Neuron (in vitro differentiated cells): ENCODE results near the gene LRRC14B.
"Not testable (repeated sequence)": the region's sequence is repeated elsewhere in the genome, so short reads cannot be mapped to it uniquely, and the experiment has no call there.

Experiments
- H2AFZ ChIP-seq: one replicate; pipeline ENCODE4 v1.6.1; 2013; ENCODE audit warnings: low read depth, mild to moderate bottlenecking, inconsistent platforms, low read length, moderate library complexity
- H3K27me3 ChIP-seq: one replicate; pipeline ENCODE4 v1.6.1; 2013; ENCODE audit warnings: low read length; ENCODE audit not compliant: insufficient read depth
- H3K36me3 ChIP-seq: one replicate; pipeline ENCODE4 v1.6.1; 2013; ENCODE audit warnings: low read length; ENCODE audit not compliant: insufficient read depth
- H3K4me1 ChIP-seq: one replicate; pipeline ENCODE4 v1.6.1; 2013; ENCODE audit warnings: low read length; ENCODE audit not compliant: insufficient read depth
- H3K4me3 ChIP-seq: 2 replicates; pipeline ENCODE4 v1.5.1; 2013; ENCODE audit warnings: mild to moderate bottlenecking, low read length, moderate library complexity
- H3K9me3 ChIP-seq: one replicate; pipeline ENCODE4 v1.6.1; 2013; ENCODE audit warnings: low read length

Gene LRRC14B

DNA sequence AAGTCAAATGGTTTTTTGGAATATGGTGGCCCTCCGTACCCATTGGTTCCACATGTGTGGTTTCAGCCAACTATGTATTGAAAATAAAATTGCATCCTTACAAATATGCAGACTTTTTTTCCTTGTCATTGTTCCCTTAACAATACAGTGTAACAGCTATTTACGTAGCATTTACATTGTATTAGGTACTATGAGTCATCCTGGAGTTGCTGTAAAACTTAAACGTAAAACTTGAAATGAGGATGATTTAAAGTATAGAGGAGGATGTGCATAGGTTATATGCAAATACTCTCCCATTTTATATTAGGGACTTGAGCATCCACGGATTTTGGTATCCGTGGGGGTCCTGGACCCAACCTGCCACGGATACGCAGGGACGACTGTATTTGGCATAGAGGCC, 43.2 kb downstream of the LRRC14B start:
- H3K9me3 ChIP-seq = no peaks in the 10 kb centered on the region
- no peak overlapping the region for H2AFZ ChIP-seq
- no peak overlapping the region for H3K4me3 ChIP-seq
- H3K4me1 ChIP-seq = no peaks in the 10 kb centered on the region
- H3K36me3 ChIP-seq = peaks cover 72% of the 10 kb centered on the region
- H3K27me3 ChIP-seq = no peaks in the 10 kb centered on the region

GRCh38 chr5:235527-235926, 44.2 kb downstream of the LRRC14B start:
- not testable (repeated sequence) for H3K9me3 ChIP-seq, H3K27me3 ChIP-seq, H2AFZ ChIP-seq, H3K4me1 ChIP-seq, H3K4me3 ChIP-seq
- peaks cover 75% of the 10 kb centered on the region for H3K36me3 ChIP-seq

DNA sequence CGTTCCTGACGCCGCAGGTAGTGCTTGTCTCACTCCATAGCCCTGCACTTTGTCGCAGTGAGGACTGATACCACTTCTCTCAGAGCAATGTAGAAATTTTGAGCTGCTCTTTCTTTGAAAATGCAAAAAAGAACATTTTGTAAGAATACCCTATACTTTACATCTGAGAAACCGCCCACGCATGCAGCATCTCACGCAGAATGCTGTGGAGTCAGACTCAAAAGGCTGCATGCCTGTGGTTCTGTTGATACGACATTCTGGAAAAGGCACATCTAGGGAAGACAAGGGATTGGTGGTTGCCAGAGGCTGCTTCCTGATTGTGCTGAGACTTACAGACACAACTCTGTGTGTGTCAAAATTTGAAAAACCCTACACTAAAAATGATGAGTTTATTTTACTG, 46.6 kb downstream of the LRRC14B start:
- not testable (repeated sequence) for H2AFZ ChIP-seq, H3K4me3 ChIP-seq, H3K4me1 ChIP-seq, H3K27me3 ChIP-seq, H3K9me3 ChIP-seq
- peaks cover 69% of the 10 kb centered on the region for H3K36me3 ChIP-seq

DNA sequence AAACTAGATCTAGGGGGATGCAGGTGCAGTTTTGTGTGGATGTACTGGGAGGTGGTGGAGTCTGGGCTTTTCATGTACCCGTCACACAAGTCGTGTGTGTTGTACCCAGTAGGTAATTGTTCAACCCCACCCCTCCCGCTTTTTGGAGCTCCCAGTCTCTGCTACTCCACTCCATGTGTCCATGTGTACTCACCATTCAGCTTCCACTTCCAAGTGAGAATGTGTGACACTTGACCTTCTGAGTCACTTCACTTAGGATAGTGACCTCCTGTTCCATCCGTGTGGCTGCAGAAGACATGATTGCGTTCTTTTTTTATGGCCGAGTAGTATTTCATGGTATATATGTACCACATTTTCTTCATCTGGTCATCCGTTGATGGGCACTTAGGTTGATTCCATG, 49.3 kb downstream of the LRRC14B start:
- H3K27me3 ChIP-seq, H3K4me1 ChIP-seq, H3K4me3 ChIP-seq, H3K9me3 ChIP-seq, H2AFZ ChIP-seq: not testable (repeated sequence)
- H3K36me3 ChIP-seq = peaks cover 57% of the 10 kb centered on the region

DNA sequence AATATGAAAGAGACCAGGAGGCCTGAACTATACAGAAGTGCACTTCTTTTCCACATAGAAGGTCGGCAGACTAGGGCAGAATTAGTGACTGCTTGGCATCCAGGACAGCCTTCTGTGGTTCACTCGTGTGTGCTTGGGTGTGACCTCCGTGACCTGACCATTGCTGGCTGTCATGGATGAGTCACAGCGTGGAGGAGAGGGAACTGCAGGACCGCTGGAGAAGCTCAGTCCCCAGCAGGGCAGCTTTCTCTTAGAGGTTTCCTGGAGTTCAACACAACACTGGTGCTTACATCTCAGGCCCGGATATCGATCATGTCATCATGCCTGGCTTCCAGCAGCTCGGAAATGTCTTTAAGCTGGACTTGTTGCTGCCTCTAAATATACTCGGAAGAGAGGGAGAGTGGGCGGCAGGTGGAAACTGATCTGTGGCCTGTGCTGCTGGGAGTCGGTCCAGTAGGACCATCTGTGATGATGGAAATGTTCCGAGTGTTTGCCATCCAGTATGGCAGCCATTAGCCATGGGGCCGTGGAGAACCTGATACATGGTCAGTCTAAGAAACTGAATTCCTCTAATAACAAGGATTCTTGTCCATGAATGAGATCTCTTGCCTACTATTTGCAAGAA, 49.9 kb downstream of the LRRC14B start:
- not testable (repeated sequence) for H3K4me1 ChIP-seq, H3K27me3 ChIP-seq, H2AFZ ChIP-seq, H3K9me3 ChIP-seq, H3K4me3 ChIP-seq
- H3K36me3 ChIP-seq = peaks cover 54% of the 10 kb centered on the region

GRCh38 chr5:243683-244367, 52.5 kb downstream of the LRRC14B start:
- H3K36me3 ChIP-seq = peaks cover 56% of the 10 kb centered on the region
- H3K4me3 ChIP-seq, H3K9me3 ChIP-seq, H2AFZ ChIP-seq, H3K4me1 ChIP-seq, H3K27me3 ChIP-seq: not testable (repeated sequence)

DNA sequence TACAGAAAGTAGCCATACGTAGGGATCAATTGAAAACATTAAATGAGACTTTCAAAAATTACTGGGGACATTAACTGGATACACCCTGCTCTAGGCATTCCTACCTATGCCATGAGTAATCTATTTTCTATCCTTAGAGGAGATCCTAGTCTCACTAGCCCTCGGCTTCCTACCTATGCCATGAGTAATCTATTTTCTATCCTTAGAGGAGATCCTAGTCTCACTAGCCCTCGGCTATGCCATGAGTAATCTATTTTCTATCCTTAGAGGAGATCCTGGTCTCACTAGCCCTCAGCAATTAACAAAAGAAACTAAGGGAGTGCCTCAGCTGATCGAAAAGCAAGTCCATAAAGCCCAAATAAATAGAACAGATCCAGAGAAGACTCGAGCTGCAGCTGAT, 54.4 kb downstream of the LRRC14B start:
- H3K27me3 ChIP-seq, H3K4me3 ChIP-seq, H3K4me1 ChIP-seq, H3K9me3 ChIP-seq, H2AFZ ChIP-seq: not testable (repeated sequence)
- H3K36me3 ChIP-seq = peaks cover 52% of the 10 kb centered on the region
